H1 (cell line): ENCODE measurements around the gene CCDC78. TPM values are rescaled to one million over a fixed set of nuclear protein-coding genes. Genes with fewer than 3 reads are reported as not detected.

Experiments
- HDAC2 ChIP-seq, 2 experiments: fragments of 300-600 bp in 1 of 2; sonication (generic) in 1 of 2; IDR thresholded peaks; 2 replicates each; pipeline ENCODE4 v1.6.1; 2011 to 2012; ENCODE audit warnings: low read depth in 2 of 2, low read length in 2 of 2, mild to moderate bottlenecking in 2 of 2, moderate library complexity in 2 of 2, borderline replicate concordance in 1 of 2, inconsistent platforms in 1 of 2
- PHF8 ChIP-seq: fragments of 200-600 bp; sonication (generic); conservative IDR thresholded peaks from 2 replicates; pipeline ENCODE4 v1.7.1; 2012; ENCODE audit warnings: low read depth, mild to moderate bottlenecking, inconsistent platforms, low read length, moderate library complexity
- SAP30 ChIP-seq: fragments of 300-600 bp; sonication (generic); IDR thresholded peaks from 2 replicates; pipeline ENCODE4 v1.7.1; 2012; ENCODE audit warnings: low read length, moderate library complexity, mild to moderate bottlenecking, inconsistent platforms; ENCODE audit not compliant: insufficient read depth, insufficient replicate concordance
- TBP ChIP-seq: IDR thresholded peaks from 2 replicates; pipeline ENCODE4 v1.6.1; 2011; ENCODE audit warnings: low read depth, low read length, improper control_type of control experiment
- polyA plus RNA-seq, 7 experiments: library from polyadenylated mRNA; depleted of rRNA in 3 of 7; stranded (reverse) in 5 of 7; unstranded in 2 of 7; fragments of >200 nt in 5 of 7; fragments of 200-250 nt in 2 of 7; gene quantifications; 1 replicate in 5 of 7; 2 replicates in 1 of 7; 4 replicates in 1 of 7; pipeline versions ENCODE4 v1.2.1 to v1.2.3, GENCODE V29; 2011 to 2013; ENCODE audit warnings: missing spikeins in 2 of 7, mixed read lengths in 2 of 7
- total RNA-seq: library from RNA; stranded (reverse); fragmentation: NEBNext Ultra II Directional; extraction: Animal tissue kit (Norgen Biotek cat#: 25700); gene quantifications from 2 replicates; pipeline ENCODE4 v1.2.1, GENCODE V29; 2021

The CCDC78 gene
- total and polyA plus RNA-seq, 2 of the 8 experiments (the other 6 are each of a cell fraction or from before 2014, with no cell fraction given) = 7.1 to 8.5 TPM

DNA sequence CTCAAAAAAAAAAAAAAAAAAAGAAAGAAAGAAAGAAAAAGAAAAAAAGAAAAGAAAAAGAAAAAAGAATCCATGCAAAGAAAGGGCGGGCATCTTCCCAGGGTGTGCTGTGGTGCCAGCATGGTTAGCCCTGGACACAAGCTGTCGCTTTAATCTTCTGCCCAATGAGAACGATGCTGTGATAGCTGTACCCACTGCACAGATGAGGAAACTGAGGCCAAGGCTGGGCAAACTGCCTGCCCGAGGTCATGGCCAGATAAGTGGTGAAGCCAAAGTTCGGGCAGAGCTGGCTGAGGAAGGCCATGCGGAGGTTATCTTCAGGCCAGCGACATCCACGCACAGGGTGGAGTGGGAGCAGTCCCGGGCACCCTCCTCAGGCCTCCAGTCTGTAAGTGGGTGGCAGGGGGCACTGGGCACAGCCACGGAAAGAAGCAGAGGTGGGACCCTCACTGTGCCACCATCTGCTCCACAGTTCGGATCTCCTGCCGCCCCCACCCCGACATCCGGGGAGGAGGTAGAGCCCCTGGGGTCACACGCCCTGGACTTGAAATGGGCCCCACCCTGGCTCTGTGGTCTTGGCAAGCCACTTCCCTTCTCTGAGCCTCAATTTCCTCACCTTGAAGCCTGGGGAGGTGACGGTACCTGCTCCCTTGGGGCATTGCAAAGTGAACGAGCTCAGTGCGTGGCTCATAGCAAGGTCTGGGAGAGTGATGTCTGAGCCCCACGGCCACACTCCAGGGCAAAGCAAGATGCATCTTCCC, 27.2 kb downstream of the CCDC78 start (continued):
- TF ChIP-seq HDAC2 (IDR thresholded peaks at IDR 0.05; ENCODE audit: borderline replicate concordance in 1 of 2, low read depth in 2 of 2, low read length in 2 of 2) (no peak), PHF8 (no peak), TBP (no peak), SAP30 (no peak)
